Endothelial cell of umbilical vein (primary cell): ENCODE data around the gene NAGPA.

ENCODE experiments used
- EZH2 ChIP-seq: IDR thresholded peaks from 2 replicates; pipeline ENCODE4 v1.6.1; 2012; ENCODE audit warnings: borderline replicate concordance, low read depth, mild to moderate bottlenecking, moderate library complexity, low read length, inconsistent platforms; ENCODE audit not compliant: severe bottlenecking
- POLR2A ChIP-seq: IDR thresholded peaks from 2 replicates; pipeline ENCODE4 v1.6.1; 2012; ENCODE audit warnings: low read depth, mild to moderate bottlenecking, control low read depth, low read length
- POLR2AphosphoS5 ChIP-seq: IDR thresholded peaks from 2 replicates; pipeline ENCODE4 v1.6.1; 2012; ENCODE audit warnings: low read depth, mild to moderate bottlenecking, control low read depth, low read length, moderate library complexity; ENCODE audit not compliant: insufficient read depth
- TF ChIP-seq, protein P1 (sequence below), 2 donors: IDR thresholded peaks; 1 replicate in 1 of 2; 2 replicates in 1 of 2; pipeline ENCODE4 v1.5.1; 2011; ENCODE audit warnings: low read length in 2 of 2, mild to moderate bottlenecking in 2 of 2, moderate library complexity in 2 of 2, control low read depth in 1 of 2, inconsistent platforms in 1 of 2, low read depth in 1 of 2; ENCODE audit not compliant: insufficient read depth in 1 of 2; ENCODE audit errors: extremely low read depth in 1 of 2
- TF ChIP-seq, protein P2 (sequence below): IDR thresholded peaks from 2 replicates; pipeline ENCODE4 v1.6.1; 2011; ENCODE audit not compliant: insufficient read depth, insufficient read length

DNA sequence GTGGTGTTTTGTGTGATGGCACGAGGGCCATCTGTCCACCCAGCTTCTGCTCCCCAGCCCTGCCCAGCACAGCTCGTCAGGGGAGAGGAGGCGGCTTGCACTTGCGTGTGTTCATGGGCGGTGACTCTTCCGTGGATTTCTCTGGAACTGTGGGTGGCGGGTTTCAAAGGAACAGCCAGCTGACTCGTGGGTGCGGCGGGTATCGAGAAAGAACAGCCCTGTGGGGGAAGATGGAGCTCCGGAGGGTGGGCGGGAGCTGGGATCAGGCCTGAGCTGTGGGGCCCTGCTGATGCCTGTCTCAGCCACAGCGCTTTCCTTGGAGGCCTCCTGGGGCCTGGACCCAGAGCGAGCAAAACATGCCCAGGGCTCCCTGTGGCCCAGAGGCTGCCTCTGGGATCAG is 13.2 kb downstream of the NAGPA start:
- TF ChIP-seq, protein P1, sequence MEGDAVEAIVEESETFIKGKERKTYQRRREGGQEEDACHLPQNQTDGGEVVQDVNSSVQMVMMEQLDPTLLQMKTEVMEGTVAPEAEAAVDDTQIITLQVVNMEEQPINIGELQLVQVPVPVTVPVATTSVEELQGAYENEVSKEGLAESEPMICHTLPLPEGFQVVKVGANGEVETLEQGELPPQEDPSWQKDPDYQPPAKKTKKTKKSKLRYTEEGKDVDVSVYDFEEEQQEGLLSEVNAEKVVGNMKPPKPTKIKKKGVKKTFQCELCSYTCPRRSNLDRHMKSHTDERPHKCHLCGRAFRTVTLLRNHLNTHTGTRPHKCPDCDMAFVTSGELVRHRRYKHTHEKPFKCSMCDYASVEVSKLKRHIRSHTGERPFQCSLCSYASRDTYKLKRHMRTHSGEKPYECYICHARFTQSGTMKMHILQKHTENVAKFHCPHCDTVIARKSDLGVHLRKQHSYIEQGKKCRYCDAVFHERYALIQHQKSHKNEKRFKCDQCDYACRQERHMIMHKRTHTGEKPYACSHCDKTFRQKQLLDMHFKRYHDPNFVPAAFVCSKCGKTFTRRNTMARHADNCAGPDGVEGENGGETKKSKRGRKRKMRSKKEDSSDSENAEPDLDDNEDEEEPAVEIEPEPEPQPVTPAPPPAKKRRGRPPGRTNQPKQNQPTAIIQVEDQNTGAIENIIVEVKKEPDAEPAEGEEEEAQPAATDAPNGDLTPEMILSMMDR (IDR thresholded peaks at IDR 0.05; ENCODE audit: extremely low read depth in 1 of 2, insufficient read depth in 1 of 2, low read depth in 1 of 2, low read length in 2 of 2): no peak
- TF ChIP-seq EZH2 (no peak), POLR2A (no peak), POLR2AphosphoS5 (no peak)
- TF ChIP-seq, protein P2, sequence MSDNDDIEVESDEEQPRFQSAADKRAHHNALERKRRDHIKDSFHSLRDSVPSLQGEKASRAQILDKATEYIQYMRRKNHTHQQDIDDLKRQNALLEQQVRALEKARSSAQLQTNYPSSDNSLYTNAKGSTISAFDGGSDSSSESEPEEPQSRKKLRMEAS: no peak
